NB4 (cell line): ENCODE data around the gene AFAP1L1.
A peak's percentile ranks its signal among the peaks of the same experiment; 100 is the strongest.

ENCODE experiments used
- MYC ChIP-seq: IDR thresholded peaks from 2 replicates; pipeline ENCODE4 v1.6.1; 2011; ENCODE audit warnings: low read depth, low read length
- POLR2A ChIP-seq: IDR thresholded peaks from 2 replicates; pipeline ENCODE4 v1.6.1; 2011; ENCODE audit warnings: mild to moderate bottlenecking; ENCODE audit not compliant: insufficient read length; ENCODE audit errors: extremely low read depth
- TF ChIP-seq, protein P1 (sequence below): IDR thresholded peaks from one replicate; pipeline ENCODE4 v1.5.1; 2012; ENCODE audit warnings: low read depth, low read length
- TF ChIP-seq, protein P2 (sequence below): IDR thresholded peaks from 2 replicates; pipeline ENCODE4 v1.6.1; 2011; ENCODE audit warnings: low read depth, low read length

DNA sequence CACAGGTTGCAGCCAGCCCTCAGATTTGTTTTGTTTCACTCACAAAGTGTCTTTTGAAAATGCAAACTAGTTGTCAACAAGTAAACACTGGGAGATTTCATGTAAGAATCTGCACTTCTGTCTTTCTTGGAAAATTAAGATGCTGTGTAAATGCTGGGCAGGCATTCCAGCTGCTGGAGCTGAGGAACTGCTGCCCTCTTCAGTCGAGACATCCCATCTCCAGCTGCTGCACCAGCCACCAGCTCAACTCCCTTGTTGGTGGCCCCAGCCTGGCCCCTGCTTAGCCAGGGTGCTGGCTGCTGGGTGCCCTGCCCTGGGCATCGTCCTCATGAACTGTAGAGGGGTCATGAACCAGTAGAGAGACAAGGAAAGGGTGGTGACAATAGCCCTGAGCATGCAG, 33.1 kb upstream of the AFAP1L1 start:
- TF ChIP-seq, protein P1, sequence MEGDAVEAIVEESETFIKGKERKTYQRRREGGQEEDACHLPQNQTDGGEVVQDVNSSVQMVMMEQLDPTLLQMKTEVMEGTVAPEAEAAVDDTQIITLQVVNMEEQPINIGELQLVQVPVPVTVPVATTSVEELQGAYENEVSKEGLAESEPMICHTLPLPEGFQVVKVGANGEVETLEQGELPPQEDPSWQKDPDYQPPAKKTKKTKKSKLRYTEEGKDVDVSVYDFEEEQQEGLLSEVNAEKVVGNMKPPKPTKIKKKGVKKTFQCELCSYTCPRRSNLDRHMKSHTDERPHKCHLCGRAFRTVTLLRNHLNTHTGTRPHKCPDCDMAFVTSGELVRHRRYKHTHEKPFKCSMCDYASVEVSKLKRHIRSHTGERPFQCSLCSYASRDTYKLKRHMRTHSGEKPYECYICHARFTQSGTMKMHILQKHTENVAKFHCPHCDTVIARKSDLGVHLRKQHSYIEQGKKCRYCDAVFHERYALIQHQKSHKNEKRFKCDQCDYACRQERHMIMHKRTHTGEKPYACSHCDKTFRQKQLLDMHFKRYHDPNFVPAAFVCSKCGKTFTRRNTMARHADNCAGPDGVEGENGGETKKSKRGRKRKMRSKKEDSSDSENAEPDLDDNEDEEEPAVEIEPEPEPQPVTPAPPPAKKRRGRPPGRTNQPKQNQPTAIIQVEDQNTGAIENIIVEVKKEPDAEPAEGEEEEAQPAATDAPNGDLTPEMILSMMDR = peak; percentile 21
- TF ChIP-seq POLR2A (no peak), MYC (no peak)
- TF ChIP-seq, protein P2, sequence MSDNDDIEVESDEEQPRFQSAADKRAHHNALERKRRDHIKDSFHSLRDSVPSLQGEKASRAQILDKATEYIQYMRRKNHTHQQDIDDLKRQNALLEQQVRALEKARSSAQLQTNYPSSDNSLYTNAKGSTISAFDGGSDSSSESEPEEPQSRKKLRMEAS = no peak
